Stimulated activated CD4-positive, alpha-beta T cell treated with anti-CD3 and anti-CD28 coated beads, Interleukin-12 subunit alpha, Interleukin-12 subunit beta, amount 100 ng/mL, for 24 hours (primary cell): ENCODE measurements around the gene LYZL1.
"Not testable (repeated sequence)": the region's sequence is repeated elsewhere in the genome, so short reads cannot be mapped to it uniquely, and the experiment has no call there.

Source experiments
- DNase-seq, 2 experiments: peaks; one replicate each; pipeline ENCODE4 v3.0.0-alpha.2; 2020; ENCODE audit warnings: low read depth in 2 of 2

LYZL1 gene

GRCh38 chr10:29332061-29332760 lies 43.3 kb downstream of the LYZL1 start:
- no peak for DNase-seq

- DNase-seq: no peak
Observed at GRCh38 chr10:29332761-29333148, 43.9 kb downstream of the LYZL1 start.

- DNase-seq: not testable (repeated sequence)
Observed at GRCh38 chr10:29337526-29337925, 48.7 kb downstream of the LYZL1 start.

- DNase-seq: no peak
Observed at GRCh38 chr10:29343607-29344038, 54.8 kb downstream of the LYZL1 start.

GRCh38 chr10:29344073-29344820 lies 55.4 kb downstream of the LYZL1 start:
- DNase-seq: no peak

- DNase-seq: no peak
Observed at GRCh38 chr10:29345144-29345909, 56.5 kb downstream of the LYZL1 start.

GRCh38 chr10:29345910-29346209 lies 57.0 kb downstream of the LYZL1 start:
- DNase-seq: no peak

- no peak for DNase-seq
Observed at GRCh38 chr10:29346296-29347001, 57.6 kb downstream of the LYZL1 start.

- DNase-seq: no peak
Observed at GRCh38 chr10:29348836-29349235, 60.0 kb downstream of the LYZL1 start.

- no peak for DNase-seq
Observed at GRCh38 chr10:29353305-29353704, 64.4 kb downstream of the LYZL1 start.

- DNase-seq: no peak
Observed at GRCh38 chr10:29353887-29354561, 65.2 kb downstream of the LYZL1 start.

GRCh38 chr10:29355411-29355991 lies 66.6 kb downstream of the LYZL1 start:
- no peak for DNase-seq

GRCh38 chr10:29356931-29357330 lies 68.1 kb downstream of the LYZL1 start:
- DNase-seq: no peak

GRCh38 chr10:29358010-29358616 lies 69.2 kb downstream of the LYZL1 start:
- no peak for DNase-seq

- DNase-seq: not testable (repeated sequence)
Observed at GRCh38 chr10:29360215-29360853, 71.5 kb downstream of the LYZL1 start.
